ENCODE data around the gene GIPC2.
"Not testable (repeated sequence)": the region's sequence is repeated elsewhere in the genome, so short reads cannot be mapped to it uniquely, and the experiment has no call there.

GRCh38 chr1:78064886-78065285, 19.1 kb downstream of the GIPC2 start:
- TF ChIP-seq, protein P1, sequence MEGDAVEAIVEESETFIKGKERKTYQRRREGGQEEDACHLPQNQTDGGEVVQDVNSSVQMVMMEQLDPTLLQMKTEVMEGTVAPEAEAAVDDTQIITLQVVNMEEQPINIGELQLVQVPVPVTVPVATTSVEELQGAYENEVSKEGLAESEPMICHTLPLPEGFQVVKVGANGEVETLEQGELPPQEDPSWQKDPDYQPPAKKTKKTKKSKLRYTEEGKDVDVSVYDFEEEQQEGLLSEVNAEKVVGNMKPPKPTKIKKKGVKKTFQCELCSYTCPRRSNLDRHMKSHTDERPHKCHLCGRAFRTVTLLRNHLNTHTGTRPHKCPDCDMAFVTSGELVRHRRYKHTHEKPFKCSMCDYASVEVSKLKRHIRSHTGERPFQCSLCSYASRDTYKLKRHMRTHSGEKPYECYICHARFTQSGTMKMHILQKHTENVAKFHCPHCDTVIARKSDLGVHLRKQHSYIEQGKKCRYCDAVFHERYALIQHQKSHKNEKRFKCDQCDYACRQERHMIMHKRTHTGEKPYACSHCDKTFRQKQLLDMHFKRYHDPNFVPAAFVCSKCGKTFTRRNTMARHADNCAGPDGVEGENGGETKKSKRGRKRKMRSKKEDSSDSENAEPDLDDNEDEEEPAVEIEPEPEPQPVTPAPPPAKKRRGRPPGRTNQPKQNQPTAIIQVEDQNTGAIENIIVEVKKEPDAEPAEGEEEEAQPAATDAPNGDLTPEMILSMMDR (IDR thresholded peaks at IDR 0.05): not testable (repeated sequence)
- TF ChIP-seq SIN3A (IDR thresholded peaks at IDR 0.05; ENCODE audit: borderline replicate concordance, insufficient read depth, low read depth, low read length): not testable (repeated sequence)

All from Panc1 (cell line).